GM03348 (cell line): ENCODE data around the gene CEP170B.
"Not testable (repeated sequence)": the region's sequence is repeated elsewhere in the genome, so short reads cannot be mapped to it uniquely, and the experiment has no call there.

ENCODE experiments used
- DNase-seq: peaks from one replicate; pipeline ENCODE4 v3.0.0; 2012; ENCODE audit warnings: low spot score

Gene CEP170B

DNA sequence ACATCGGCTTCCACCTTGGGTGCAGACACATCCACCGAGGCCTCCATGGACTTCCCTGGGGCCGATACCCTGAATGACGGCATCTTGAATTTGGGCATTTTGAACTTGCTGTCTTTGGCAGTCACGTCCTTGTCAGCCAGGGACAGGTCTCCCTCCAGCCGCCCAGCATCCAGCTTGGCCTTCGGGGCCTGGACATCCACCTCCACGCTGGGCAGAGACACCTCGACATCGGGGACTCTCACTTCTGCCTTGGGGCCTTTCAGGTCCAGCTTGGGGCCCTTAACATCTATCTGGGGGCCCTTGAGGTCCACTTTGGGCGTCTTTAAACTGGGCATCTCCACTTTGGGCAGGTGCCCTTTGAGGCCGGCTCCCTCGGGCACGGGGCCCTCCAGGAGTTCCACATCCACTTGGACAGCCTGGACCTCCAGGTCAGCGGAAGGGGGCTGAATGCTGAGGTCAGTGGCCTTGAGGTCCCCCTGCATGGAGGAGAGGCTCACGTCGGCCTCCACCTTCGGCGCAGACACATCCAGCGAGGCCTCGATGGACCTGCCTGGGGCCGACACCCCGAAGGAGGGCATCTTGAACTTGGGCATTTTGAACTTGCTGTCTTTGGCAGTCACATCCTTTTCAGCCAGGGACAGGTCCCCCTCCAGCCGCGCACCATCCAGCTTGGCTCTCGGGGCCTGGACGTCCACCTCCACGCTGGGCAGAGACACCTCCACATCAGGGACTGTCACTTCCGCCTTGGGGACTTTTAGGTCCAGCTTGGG lies 79.6 kb downstream of the CEP170B start:
- DNase-seq = not testable (repeated sequence)

DNA sequence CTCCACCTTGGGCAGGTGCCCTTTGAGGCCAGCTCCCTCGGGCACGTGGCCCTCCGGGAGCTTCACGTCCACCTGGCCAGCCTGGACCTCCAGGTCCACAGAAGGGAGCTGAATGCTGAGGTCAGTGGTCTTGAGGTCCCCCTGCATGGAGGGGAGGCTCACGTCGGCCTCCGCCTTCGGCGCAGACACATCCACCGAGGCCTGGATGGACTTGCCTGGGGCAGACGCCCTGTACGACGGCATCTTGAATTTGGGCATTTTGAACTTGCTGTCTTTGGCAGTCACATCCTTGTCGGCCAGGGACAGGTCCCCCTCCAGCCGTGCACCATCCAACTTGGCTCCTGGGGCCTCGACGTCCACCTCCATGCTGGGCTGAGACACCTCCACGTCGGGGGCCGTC lies 80.2 kb downstream of the CEP170B start:
- DNase-seq = not testable (repeated sequence)
